ENCODE results near the gene RPL36. TPM values are rescaled to one million over a fixed set of nuclear protein-coding genes. Genes with fewer than 3 reads are reported as not detected.

RPL36 gene
- total RNA-seq, 4 donors from 2014 or later: 663 to 804 (median 703) TPM

GRCh38 chr19:5678071-5678718 is 11.9 kb upstream of the RPL36 start:
- ATAC-seq (ENCODE audit: low FRiP score) (no peak), DNase-seq (ENCODE audit: low spot score) (no peak)
- TF ChIP-seq, protein P1, sequence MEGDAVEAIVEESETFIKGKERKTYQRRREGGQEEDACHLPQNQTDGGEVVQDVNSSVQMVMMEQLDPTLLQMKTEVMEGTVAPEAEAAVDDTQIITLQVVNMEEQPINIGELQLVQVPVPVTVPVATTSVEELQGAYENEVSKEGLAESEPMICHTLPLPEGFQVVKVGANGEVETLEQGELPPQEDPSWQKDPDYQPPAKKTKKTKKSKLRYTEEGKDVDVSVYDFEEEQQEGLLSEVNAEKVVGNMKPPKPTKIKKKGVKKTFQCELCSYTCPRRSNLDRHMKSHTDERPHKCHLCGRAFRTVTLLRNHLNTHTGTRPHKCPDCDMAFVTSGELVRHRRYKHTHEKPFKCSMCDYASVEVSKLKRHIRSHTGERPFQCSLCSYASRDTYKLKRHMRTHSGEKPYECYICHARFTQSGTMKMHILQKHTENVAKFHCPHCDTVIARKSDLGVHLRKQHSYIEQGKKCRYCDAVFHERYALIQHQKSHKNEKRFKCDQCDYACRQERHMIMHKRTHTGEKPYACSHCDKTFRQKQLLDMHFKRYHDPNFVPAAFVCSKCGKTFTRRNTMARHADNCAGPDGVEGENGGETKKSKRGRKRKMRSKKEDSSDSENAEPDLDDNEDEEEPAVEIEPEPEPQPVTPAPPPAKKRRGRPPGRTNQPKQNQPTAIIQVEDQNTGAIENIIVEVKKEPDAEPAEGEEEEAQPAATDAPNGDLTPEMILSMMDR (IDR thresholded peaks at IDR 0.05): no peak

DNA sequence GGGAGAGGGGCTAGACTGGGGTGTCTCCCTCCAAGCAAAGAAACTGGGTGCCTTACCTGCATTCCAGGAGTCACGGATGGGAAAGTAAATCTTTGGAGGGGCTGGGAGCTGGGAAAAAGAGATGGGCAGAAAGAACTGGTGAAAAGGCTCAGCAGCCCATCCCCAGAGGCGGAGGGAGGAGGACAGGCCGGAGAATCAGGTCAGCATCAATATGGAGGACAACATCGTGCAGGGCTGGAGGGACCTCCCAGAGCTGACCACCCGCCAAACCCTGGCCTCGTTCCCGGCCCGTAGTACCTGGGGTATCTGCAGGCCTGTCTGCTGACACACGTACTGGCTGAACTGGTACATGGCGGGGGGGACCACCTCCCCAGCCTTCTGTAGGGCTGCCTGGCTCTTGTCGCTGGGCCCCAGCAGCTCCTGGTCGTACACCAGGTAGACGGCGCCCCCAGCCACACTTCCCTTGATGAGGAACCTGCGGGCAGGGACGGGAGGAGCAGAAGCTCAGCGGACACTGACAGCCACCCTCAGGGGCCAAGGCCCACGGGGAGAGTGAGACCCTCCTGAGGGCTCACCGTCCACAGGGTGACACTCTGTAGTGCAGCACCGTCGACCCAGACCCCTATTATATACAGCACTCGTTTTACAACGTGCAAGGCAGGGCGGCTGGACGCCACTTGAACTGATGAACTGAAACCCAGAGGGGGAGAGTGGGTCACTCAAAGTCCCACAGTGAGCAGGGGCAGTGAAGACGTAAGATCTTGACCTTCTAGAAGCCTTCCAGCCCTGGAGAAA is 10.6 kb upstream of the RPL36 start:
- TF ChIP-seq, protein P1 (IDR thresholded peaks at IDR 0.05): no peak
- no peak for DNase-seq (ENCODE audit: low spot score)
- ATAC-seq (ENCODE audit: low FRiP score): no peak

DNA sequence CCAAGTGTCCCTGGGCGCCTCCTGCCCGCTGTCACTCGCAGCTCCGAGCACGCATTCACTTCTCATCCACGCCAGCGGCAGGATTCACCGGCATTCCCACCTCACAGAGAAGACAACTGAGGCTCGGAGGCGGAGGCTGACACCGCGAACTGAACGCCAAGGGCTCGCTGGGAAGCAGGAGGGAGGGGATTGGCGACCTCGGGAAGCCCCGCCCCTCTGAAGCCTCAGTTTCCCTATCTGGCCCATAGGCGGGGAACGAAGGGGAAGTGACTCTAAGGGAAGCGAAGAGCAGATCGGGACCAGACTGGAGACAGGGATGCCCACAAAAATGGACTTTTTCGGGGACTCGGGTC is 10.0 kb upstream of the RPL36 start:
- no peak for DNase-seq (ENCODE audit: low spot score)

GRCh38 chr19:5680437-5681368 is 9.4 kb upstream of the RPL36 start, which contains the start of the genes HSD11B1L and MICOS13:
Gene HSD11B1L (plus strand): TSS chr19:5681027. CDS start chr19:5684833, 3,806 bp downstream.
Gene MICOS13 (minus strand): TSS chr19:5680516. CDS start chr19:5680486, 30 bp downstream.
- TF ChIP-seq, protein P1 (IDR thresholded peaks at IDR 0.05): no peak
- DNase-seq (ENCODE audit: low spot score) (peak; percentile 98), ATAC-seq (ENCODE audit: low FRiP score) (peak; percentile 96)

More for the DNA sequence above, 10.0 kb upstream of the RPL36 start:
- TF ChIP-seq, protein P1 (IDR thresholded peaks at IDR 0.05): no peak
- peak; percentile 1 for ATAC-seq (ENCODE audit: low FRiP score)

DNA sequence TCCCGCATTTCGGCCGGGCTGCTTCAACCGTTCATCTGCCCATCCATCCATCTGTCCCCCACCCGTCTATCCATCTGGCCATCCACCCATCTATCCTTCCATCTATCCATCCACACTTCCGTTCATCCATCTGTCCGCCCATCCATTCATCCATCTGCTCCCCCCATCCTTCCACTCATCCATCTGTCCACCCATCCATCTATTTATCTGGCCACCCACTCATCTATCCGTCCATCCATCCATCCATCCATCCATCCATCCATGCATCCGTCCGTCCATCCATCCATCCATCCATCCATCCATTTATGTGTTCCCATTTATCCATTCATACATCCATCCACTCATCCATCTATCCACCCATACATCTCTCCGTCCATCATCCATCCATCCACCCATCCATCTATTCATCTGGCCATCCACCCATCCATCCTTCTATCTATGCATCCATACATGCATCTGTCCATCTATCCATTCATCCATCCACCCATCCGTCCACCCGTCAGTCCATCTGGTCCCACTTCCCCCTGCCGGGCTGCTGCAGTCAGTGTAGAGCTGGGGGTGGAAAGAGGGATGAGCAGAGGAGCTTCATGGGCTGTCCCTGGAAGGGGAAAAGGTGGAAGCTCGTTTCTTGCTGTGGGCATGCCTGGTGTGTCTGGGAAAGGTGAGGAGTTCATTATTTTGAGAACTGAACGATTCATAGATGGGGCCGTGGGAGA is 8.5 kb upstream of the RPL36 start:
- DNase-seq (ENCODE audit: low spot score): no peak
- no peak for ATAC-seq (ENCODE audit: low FRiP score)
- TF ChIP-seq, protein P1 (IDR thresholded peaks at IDR 0.05): no peak

DNA sequence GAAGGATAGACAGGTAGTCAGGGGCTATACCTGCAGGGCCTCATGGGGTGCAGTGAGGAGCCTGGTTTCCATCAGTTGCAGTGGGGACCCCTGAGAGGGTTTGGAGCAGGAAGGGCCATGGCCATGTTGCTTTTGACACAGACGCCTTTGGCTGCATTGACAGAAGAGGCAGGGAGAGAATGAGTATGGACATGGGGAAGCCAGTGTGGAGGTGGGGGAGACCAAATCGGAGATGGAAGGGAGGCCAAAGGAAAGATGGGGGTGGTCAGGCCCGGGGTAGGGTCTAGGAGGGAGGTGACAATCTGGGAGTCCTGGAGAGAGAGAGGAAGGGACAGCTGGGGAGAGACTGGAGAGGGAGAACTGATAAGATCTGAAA is 8.0 kb upstream of the RPL36 start:
- TF ChIP-seq, protein P1 (IDR thresholded peaks at IDR 0.05): no peak
- DNase-seq (ENCODE audit: low spot score): no peak
- ATAC-seq (ENCODE audit: low FRiP score): no peak

All from omental fat pad (tissue), 4 donors.